GM20000 (cell line): Measurements from ENCODE around the gene UGT1A9.

Experiments used
- DNase-seq: peaks from one replicate; pipeline ENCODE4 v3.0.0; 2012; ENCODE audit warnings: low spot score
- TF ChIP-seq, protein P1 (sequence below): IDR thresholded peaks from 2 replicates; pipeline ENCODE4 v1.5.1; 2012; ENCODE audit warnings: mild to moderate bottlenecking, control low read depth; ENCODE audit errors: extremely low read depth, missing control alignments

UGT1A9 gene

DNA sequence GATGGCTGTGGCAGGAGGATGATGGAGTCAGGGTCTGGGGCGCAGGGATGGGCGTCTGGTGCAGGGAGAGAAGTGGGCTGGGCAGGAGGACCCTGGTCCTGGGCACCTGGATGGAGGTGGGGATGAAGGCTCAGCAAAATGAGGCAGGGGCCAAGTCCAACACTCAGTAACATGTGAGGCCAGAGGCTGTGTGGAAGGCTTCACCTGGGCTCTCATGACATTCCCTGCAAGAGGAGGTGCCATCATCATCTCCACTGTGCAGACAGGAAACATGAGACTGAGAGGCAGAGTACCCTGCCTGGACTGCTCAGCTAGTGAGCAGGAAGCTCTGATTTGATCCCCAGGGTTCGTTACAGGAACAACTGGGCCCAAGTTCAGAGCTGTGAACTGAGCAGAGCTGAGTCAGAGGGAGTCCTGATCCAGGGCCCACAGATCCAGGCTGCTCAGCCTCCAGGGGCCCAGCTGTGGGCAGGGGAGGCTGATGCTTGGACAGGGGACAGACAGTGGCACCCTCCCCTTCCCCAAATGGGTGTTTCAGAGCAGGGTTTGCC is 145.7 kb downstream of the UGT1A9 start:
- TF ChIP-seq, protein P1, sequence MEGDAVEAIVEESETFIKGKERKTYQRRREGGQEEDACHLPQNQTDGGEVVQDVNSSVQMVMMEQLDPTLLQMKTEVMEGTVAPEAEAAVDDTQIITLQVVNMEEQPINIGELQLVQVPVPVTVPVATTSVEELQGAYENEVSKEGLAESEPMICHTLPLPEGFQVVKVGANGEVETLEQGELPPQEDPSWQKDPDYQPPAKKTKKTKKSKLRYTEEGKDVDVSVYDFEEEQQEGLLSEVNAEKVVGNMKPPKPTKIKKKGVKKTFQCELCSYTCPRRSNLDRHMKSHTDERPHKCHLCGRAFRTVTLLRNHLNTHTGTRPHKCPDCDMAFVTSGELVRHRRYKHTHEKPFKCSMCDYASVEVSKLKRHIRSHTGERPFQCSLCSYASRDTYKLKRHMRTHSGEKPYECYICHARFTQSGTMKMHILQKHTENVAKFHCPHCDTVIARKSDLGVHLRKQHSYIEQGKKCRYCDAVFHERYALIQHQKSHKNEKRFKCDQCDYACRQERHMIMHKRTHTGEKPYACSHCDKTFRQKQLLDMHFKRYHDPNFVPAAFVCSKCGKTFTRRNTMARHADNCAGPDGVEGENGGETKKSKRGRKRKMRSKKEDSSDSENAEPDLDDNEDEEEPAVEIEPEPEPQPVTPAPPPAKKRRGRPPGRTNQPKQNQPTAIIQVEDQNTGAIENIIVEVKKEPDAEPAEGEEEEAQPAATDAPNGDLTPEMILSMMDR: no peak

GRCh38 chr2:233817995-233818638 is 146.4 kb downstream of the UGT1A9 start:
- no peak for DNase-seq
- TF ChIP-seq, protein P1: no peak

More for the DNA sequence above, 145.7 kb downstream of the UGT1A9 start:
- DNase-seq: no peak

GRCh38 chr2:233818639-233819621 is 147.2 kb downstream of the UGT1A9 start:
- no peak for DNase-seq
- TF ChIP-seq, protein P1: no peak

- DNase-seq: no peak
- TF ChIP-seq, protein P1: no peak
Observed at GRCh38 chr2:233819884-233820773, 148.4 kb downstream of the UGT1A9 start.

DNA sequence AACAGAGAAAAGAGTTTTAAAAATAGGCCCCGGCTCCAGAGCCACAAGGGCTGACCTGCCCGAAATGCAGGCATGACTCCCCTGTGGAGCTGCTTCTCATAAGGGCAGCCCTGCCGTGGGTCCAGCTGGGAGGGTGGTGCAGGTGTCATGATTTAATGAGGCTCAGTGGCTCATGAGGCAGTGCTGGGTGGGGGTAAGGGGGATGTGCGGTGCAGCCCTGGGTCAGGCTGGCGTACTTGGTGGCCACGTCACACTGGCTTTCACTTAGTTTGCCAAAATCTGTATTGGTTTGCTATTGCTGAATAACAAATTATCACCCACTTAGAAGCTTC is 149.0 kb downstream of the UGT1A9 start:
- DNase-seq: no peak
- TF ChIP-seq, protein P1: no peak

DNA sequence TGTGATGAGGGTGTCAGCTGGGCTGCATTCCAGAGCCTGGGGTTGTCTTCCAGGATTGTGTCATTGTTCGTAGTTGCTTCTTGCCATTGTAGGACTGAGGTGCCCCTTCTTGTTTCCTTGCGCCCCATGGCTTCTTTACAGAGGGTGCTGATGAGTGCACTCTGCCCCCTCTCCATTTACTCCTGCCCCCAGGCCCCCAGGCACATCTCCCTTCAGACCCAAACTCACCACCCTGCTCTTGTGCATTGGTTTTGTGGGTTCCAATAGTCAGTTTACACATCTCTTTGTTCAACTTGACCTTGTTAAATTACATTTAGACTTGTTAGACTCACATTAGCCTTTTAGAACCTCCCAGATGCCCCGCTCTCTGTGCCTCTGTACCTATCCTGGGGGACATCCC is 149.5 kb downstream of the UGT1A9 start:
- DNase-seq: no peak
- TF ChIP-seq, protein P1: no peak
